Activated T-cell treated with anti-CD3 and anti-CD28 coated beads, Interleukin-2, amount 50 U/mL, for 24 hours (primary cell): ENCODE data around the gene CACTIN.
"Not testable (repeated sequence)": the region's sequence is repeated elsewhere in the genome, so short reads cannot be mapped to it uniquely, and the experiment has no call there.

ENCODE experiments used
- DNase-seq: peaks from one replicate; pipeline ENCODE4 v3.0.0-alpha.2; 2020
- H3K27ac Mint-ChIP-seq: 2 replicates; pipeline ENCODE4 v1.8.0; 2020; ENCODE audit warnings: mild to moderate bottlenecking, mixed read lengths
- H3K27me3 Mint-ChIP-seq: 2 replicates; pipeline ENCODE4 v1.8.0; 2020; ENCODE audit warnings: mixed read lengths
- H3K36me3 Mint-ChIP-seq: 2 replicates; pipeline ENCODE4 v1.8.0; 2020; ENCODE audit warnings: low read depth, mixed read lengths
- H3K4me1 Mint-ChIP-seq: 2 replicates; pipeline ENCODE4 v1.8.0; 2020; ENCODE audit warnings: low read depth, mixed read lengths
- H3K4me3 Mint-ChIP-seq: 2 replicates; pipeline ENCODE4 v1.8.0; 2020; ENCODE audit warnings: mild to moderate bottlenecking, moderate library complexity, mixed read lengths
- H3K9me3 Mint-ChIP-seq: 2 replicates; pipeline ENCODE4 v1.8.0; 2020; ENCODE audit warnings: mixed read lengths

CACTIN gene

GRCh38 chr19:3589949-3590348 lies 36.6 kb downstream of the CACTIN start:
- no peak for DNase-seq
- Mint-ChIP-seq H3K27me3 (no peaks in the 10 kb centered on the region), H3K9me3 (no peaks in the 10 kb centered on the region), H3K4me3 (no peak overlapping the region), H3K36me3 (no peaks in the 10 kb centered on the region), H3K4me1 (no peaks in the 10 kb centered on the region), H3K27ac (no peak overlapping the region)

- H3K9me3 Mint-ChIP-seq, result no peaks in the 10 kb centered on the region
- H3K27ac Mint-ChIP-seq, result no peak overlapping the region
- H3K27me3 Mint-ChIP-seq, result no peaks in the 10 kb centered on the region
- H3K4me3 Mint-ChIP-seq, result no peak overlapping the region
- no peaks in the 10 kb centered on the region for H3K4me1 Mint-ChIP-seq
- DNase-seq, result no peak
- no peaks in the 10 kb centered on the region for H3K36me3 Mint-ChIP-seq
Observed at GRCh38 chr19:3589439-3589838, 37.2 kb downstream of the CACTIN start.

GRCh38 chr19:3586707-3587346 lies 39.8 kb downstream of the CACTIN start:
- no peak overlapping the region for H3K4me3 Mint-ChIP-seq
- no peak overlapping the region for H3K27ac Mint-ChIP-seq
- no peaks in the 10 kb centered on the region for H3K9me3 Mint-ChIP-seq
- no peaks in the 10 kb centered on the region for H3K27me3 Mint-ChIP-seq
- H3K4me1 Mint-ChIP-seq, result no peaks in the 10 kb centered on the region
- DNase-seq, result no peak
- H3K36me3 Mint-ChIP-seq, result no peaks in the 10 kb centered on the region

- Mint-ChIP-seq H3K27ac (no peak overlapping the region), H3K4me1 (no peaks in the 10 kb centered on the region), H3K4me3 (peak overlapping the region; percentile 38), H3K9me3 (no peaks in the 10 kb centered on the region), H3K27me3 (no peaks in the 10 kb centered on the region), H3K36me3 (no peaks in the 10 kb centered on the region)
- peak; percentile 63 for DNase-seq
Observed at GRCh38 chr19:3586127-3586626, 40.4 kb downstream of the CACTIN start.

- peak within 1 kb of the TSS; percentile 38 for H3K4me3 Mint-ChIP-seq
- H3K9me3 Mint-ChIP-seq, result no peaks in the 10 kb centered on the region
- H3K27me3 Mint-ChIP-seq, result no peaks in the 10 kb centered on the region
- H3K4me1 Mint-ChIP-seq, result no peaks in the 10 kb centered on the region
- no peak within 1 kb of the TSS for H3K27ac Mint-ChIP-seq
- H3K36me3 Mint-ChIP-seq, result no peaks in the 10 kb centered on the region
- DNase-seq, result peak; percentile 49
Observed at GRCh38 chr19:3585301-3586126, 41.1 kb downstream of the CACTIN start, which contains the start of gene GIPC3. Gene GIPC3 (plus strand): TSS chr19:3585478. CDS start chr19:3585598, 120 bp downstream.

GRCh38 chr19:3584036-3584802 lies 42.4 kb downstream of the CACTIN start:
- H3K36me3 Mint-ChIP-seq, H3K27ac Mint-ChIP-seq, H3K9me3 Mint-ChIP-seq, H3K4me3 Mint-ChIP-seq, H3K4me1 Mint-ChIP-seq, DNase-seq, H3K27me3 Mint-ChIP-seq: not testable (repeated sequence)

GRCh38 chr19:3581792-3582191 lies 44.8 kb downstream of the CACTIN start:
- not testable (repeated sequence) for H3K9me3 Mint-ChIP-seq, H3K27me3 Mint-ChIP-seq, H3K36me3 Mint-ChIP-seq, DNase-seq, H3K4me3 Mint-ChIP-seq, H3K27ac Mint-ChIP-seq, H3K4me1 Mint-ChIP-seq

- Mint-ChIP-seq H3K4me3 (no peak overlapping the region), H3K36me3 (peaks cover 18% of the 10 kb centered on the region), H3K4me1 (no peaks in the 10 kb centered on the region), H3K27me3 (no peaks in the 10 kb centered on the region), H3K27ac (no peak overlapping the region), H3K9me3 (no peaks in the 10 kb centered on the region)
- no peak for DNase-seq
Observed at GRCh38 chr19:3580156-3580934, 46.2 kb downstream of the CACTIN start.

- no peak for DNase-seq
- Mint-ChIP-seq H3K4me3 (no peak overlapping the region), H3K27me3 (no peaks in the 10 kb centered on the region), H3K4me1 (peaks cover 3% of the 10 kb centered on the region), H3K9me3 (no peaks in the 10 kb centered on the region), H3K27ac (no peak overlapping the region), H3K36me3 (peaks cover 30% of the 10 kb centered on the region)
Observed at GRCh38 chr19:3578390-3578789, 48.2 kb downstream of the CACTIN start.

- H3K36me3 Mint-ChIP-seq, result peaks cover 30% of the 10 kb centered on the region
- no peak overlapping the region for H3K4me3 Mint-ChIP-seq
- peaks cover 3% of the 10 kb centered on the region for H3K4me1 Mint-ChIP-seq
- no peaks in the 10 kb centered on the region for H3K27me3 Mint-ChIP-seq
- no peak overlapping the region for H3K27ac Mint-ChIP-seq
- no peaks in the 10 kb centered on the region for H3K9me3 Mint-ChIP-seq
- DNase-seq, result no peak
Observed at GRCh38 chr19:3577723-3578344, 48.8 kb downstream of the CACTIN start.

- Mint-ChIP-seq H3K27ac (no peak overlapping the region), H3K27me3 (no peaks in the 10 kb centered on the region), H3K4me3 (no peak overlapping the region), H3K36me3 (peaks cover 30% of the 10 kb centered on the region), H3K9me3 (no peaks in the 10 kb centered on the region), H3K4me1 (peaks cover 8% of the 10 kb centered on the region)
- no peak for DNase-seq
Observed at GRCh38 chr19:3576696-3577443, 49.7 kb downstream of the CACTIN start.

- H3K9me3 Mint-ChIP-seq, result no peaks in the 10 kb centered on the region
- no peak overlapping the region for H3K27ac Mint-ChIP-seq
- H3K27me3 Mint-ChIP-seq, result no peaks in the 10 kb centered on the region
- no peak overlapping the region for H3K4me3 Mint-ChIP-seq
- DNase-seq, result no peak
- peaks cover 12% of the 10 kb centered on the region for H3K4me1 Mint-ChIP-seq
- peaks cover 30% of the 10 kb centered on the region for H3K36me3 Mint-ChIP-seq
Observed at GRCh38 chr19:3575949-3576673, 50.5 kb downstream of the CACTIN start.
